ENCODE data around the gene SLC3A2. TPM values are rescaled to one million over a fixed set of nuclear protein-coding genes. Genes with fewer than 3 reads are reported as not detected.

The SLC3A2 gene
- total RNA-seq, 1 donor from 2014 or later = 399 TPM

Other genes with a start within 250 kb of the SLC3A2 start
- 238 and 255 TPM in 2 replicates for gene GANAB, start 234.3 kb upstream of the SLC3A2 start, total RNA-seq
- gene INTS5, start 227.6 kb upstream of the SLC3A2 start, total RNA-seq = 39.2 and 40.4 TPM in 2 replicates
- 146 and 151 TPM in 2 replicates for gene C11orf98, start 215.7 kb upstream of the SLC3A2 start, total RNA-seq
- 65.0 and 69.4 TPM in 2 replicates for gene CSKMT, start 215.6 kb upstream of the SLC3A2 start, total RNA-seq
- 8.9 and 11.4 TPM in 2 replicates for gene UQCC3, start 209.2 kb upstream of the SLC3A2 start, total RNA-seq
- 23.4 and 24.3 TPM in 2 replicates for gene LBHD1, start 208.6 kb upstream of the SLC3A2 start, total RNA-seq
- 125 and 128 TPM in 2 replicates for gene UBXN1, start 201.8 kb upstream of the SLC3A2 start, total RNA-seq
- gene LRRN4CL, start 191.4 kb upstream of the SLC3A2 start, total RNA-seq = 0.17 and 0.26 TPM in 2 replicates
- 34.0 and 34.6 TPM in 2 replicates for gene BSCL2, start 173.5 kb upstream of the SLC3A2 start, total RNA-seq
- gene GNG3, start 173.2 kb upstream of the SLC3A2 start, total RNA-seq = not detected in 2 replicates
- gene HNRNPUL2, start 153.4 kb upstream of the SLC3A2 start, total RNA-seq = 53.0 and 55.2 TPM in 2 replicates
- 36.4 and 38.0 TPM in 2 replicates for gene TTC9C, start 152.4 kb upstream of the SLC3A2 start, total RNA-seq
- gene ZBTB3, start 126.7 kb upstream of the SLC3A2 start, total RNA-seq = 8.7 and 9.1 TPM in 2 replicates
- gene POLR2G, start 119.3 kb upstream of the SLC3A2 start, total RNA-seq = 145 and 148 TPM in 2 replicates
- gene TAF6L, start 109.5 kb upstream of the SLC3A2 start, total RNA-seq = 19.4 and 20.7 TPM in 2 replicates
- gene TMEM179B, start 93.5 kb upstream of the SLC3A2 start, total RNA-seq = 40.6 and 43.0 TPM in 2 replicates
- 14.3 and 16.0 TPM in 2 replicates for gene TMEM223, start 88.9 kb upstream of the SLC3A2 start, total RNA-seq
- gene NXF1, start 75.5 kb upstream of the SLC3A2 start, total RNA-seq = 155 and 158 TPM in 2 replicates
- gene STX5, start 48.8 kb upstream of the SLC3A2 start, total RNA-seq = 34.2 and 39.9 TPM in 2 replicates
- gene TEX54, start 48.1 kb upstream of the SLC3A2 start, total RNA-seq = 1.2 and 1.3 TPM in 2 replicates
- 156 and 161 TPM in 2 replicates for gene WDR74, start 41.3 kb upstream of the SLC3A2 start, total RNA-seq
- not detected in 2 replicates for gene CHRM1, start 40.5 kb downstream of the SLC3A2 start, total RNA-seq
- gene SLC22A6, start 104.1 kb downstream of the SLC3A2 start, total RNA-seq = not detected in 2 replicates
- gene SLC22A8, start 134.9 kb downstream of the SLC3A2 start, total RNA-seq = not detected in 2 replicates